ENCODE data around the gene CSRNP2. TPM values are rescaled to one million over a fixed set of nuclear protein-coding genes. Genes with fewer than 3 reads are reported as not detected.
A peak's percentile ranks its signal among the peaks of the same experiment; 100 is the strongest.
"Not testable (repeated sequence)": the region's sequence is repeated elsewhere in the genome, so short reads cannot be mapped to it uniquely, and the experiment has no call there.

The CSRNP2 gene
- polyA plus RNA-seq, 1 donor, result 45.0 TPM

GRCh38 chr12:51078866-51079265 lies 4.5 kb downstream of the CSRNP2 start:
- not testable (repeated sequence) for DNase-seq

GRCh38 chr12:51078346-51078745 lies 5.0 kb downstream of the CSRNP2 start:
- not testable (repeated sequence) for DNase-seq

- DNase-seq, result no peak
These were observed 5.5 kb downstream of the CSRNP2 start for GRCh38 chr12:51077930-51078329.

GRCh38 chr12:51076236-51076930 lies 7.0 kb downstream of the CSRNP2 start:
- DNase-seq, result no peak

- no peak for DNase-seq
These were observed 8.0 kb downstream of the CSRNP2 start for GRCh38 chr12:51075390-51075789.

- DNase-seq, result no peak
These were observed 11.7 kb downstream of the CSRNP2 start for GRCh38 chr12:51071663-51072062.

- DNase-seq, result no peak
These were observed 13.4 kb downstream of the CSRNP2 start for GRCh38 chr12:51070004-51070403.

- DNase-seq, result no peak
These were observed 15.6 kb downstream of the CSRNP2 start for GRCh38 chr12:51067771-51068170.

GRCh38 chr12:51067229-51067628 lies 16.2 kb downstream of the CSRNP2 start:
- DNase-seq, result no peak

- no peak for DNase-seq
These were observed 17.9 kb downstream of the CSRNP2 start for GRCh38 chr12:51065530-51065929.

- DNase-seq, result no peak
These were observed 20.6 kb downstream of the CSRNP2 start for GRCh38 chr12:51062631-51063397.

- DNase-seq, result no peak
These were observed 24.3 kb downstream of the CSRNP2 start for GRCh38 chr12:51059086-51059485.

- DNase-seq, result no peak
These were observed 27.2 kb downstream of the CSRNP2 start for GRCh38 chr12:51056242-51056641.

- DNase-seq, result no peak
These were observed 28.3 kb downstream of the CSRNP2 start for GRCh38 chr12:51055060-51055459.

- DNase-seq, result peak; percentile 46
These were observed 31.6 kb downstream of the CSRNP2 start for GRCh38 chr12:51051787-51052186.

GRCh38 chr12:51049525-51049924 lies 33.9 kb downstream of the CSRNP2 start:
- DNase-seq, result no peak

GRCh38 chr12:51048661-51049251 lies 34.6 kb downstream of the CSRNP2 start:
- DNase-seq, result no peak

GRCh38 chr12:51047655-51048540 lies 35.5 kb downstream of the CSRNP2 start, which contains the start of gene LETMD1:
Gene LETMD1, plus strand, starts transcription at chr12:51048327. Its CDS starts 30 bp downstream, at chr12:51048357.
- DNase-seq, result peak; percentile 97

GRCh38 chr12:51036279-51036678 lies 47.1 kb downstream of the CSRNP2 start:
- DNase-seq, result no peak

GRCh38 chr12:51033457-51034089 lies 49.8 kb downstream of the CSRNP2 start:
- DNase-seq, result no peak

GRCh38 chr12:51033048-51033447 lies 50.3 kb downstream of the CSRNP2 start:
- DNase-seq, result no peak

- DNase-seq, result no peak
These were observed 54.6 kb downstream of the CSRNP2 start for GRCh38 chr12:51028813-51029150.

Data from left kidney (tissue), 2 donors.